ENCODE results near the gene FAAH2. TPM values are rescaled to one million over a fixed set of nuclear protein-coding genes. Genes with fewer than 3 reads are reported as not detected.

FAAH2 gene
- polyA plus RNA-seq, 1 donor from 2014 or later, result 9.3 TPM

DNA sequence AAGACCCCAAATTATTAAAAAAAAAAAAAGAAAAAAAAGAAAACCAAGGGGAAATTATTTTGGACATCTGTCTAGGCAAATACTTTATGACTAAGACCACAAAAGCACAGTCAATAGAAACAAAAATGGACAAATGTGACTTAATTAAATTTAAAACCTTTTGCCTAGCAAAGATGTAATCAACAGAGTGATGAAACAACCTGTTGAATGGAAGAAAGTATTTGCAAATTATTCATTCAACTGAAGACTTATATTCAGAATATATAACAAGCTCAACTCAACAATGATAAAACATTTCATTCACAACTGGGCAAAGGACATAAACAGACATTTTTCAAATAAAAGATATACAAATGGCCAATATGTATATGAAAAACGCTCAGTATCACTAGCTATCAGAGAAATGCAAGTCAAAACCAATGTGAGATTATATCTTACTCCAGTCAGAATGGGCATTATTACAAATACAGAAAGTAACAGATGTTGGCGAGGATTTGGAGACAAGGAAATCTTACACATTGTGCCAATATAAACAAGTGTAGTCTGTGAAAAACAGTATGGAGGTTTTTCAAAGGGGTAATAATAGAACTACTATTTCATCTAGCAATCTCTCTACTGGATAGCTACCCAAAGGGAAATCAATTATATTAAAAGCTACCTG, 67.1 kb downstream of the FAAH2 start:
- no peak overlapping the region for H3K9ac ChIP-seq (ENCODE audit: low read length)
- no peaks in the 10 kb centered on the region for H3K36me3 ChIP-seq (ENCODE audit: insufficient read depth, low read length)
- no peak overlapping the region for H2AFZ ChIP-seq (ENCODE audit: low read depth, low read length)
- H3F3A ChIP-seq (ENCODE audit: insufficient read depth, low read length, poor library complexity, severe bottlenecking), result no peaks in the 10 kb centered on the region
- H3K79me2 ChIP-seq (replicated peaks; ENCODE audit: insufficient read depth, low read length), result no peaks in the 10 kb centered on the region
- no peaks in the 10 kb centered on the region for H3K27me3 ChIP-seq (ENCODE audit: insufficient read depth, low read depth, low read length)
- H3K4me2 ChIP-seq (ENCODE audit: low read length), result no peak overlapping the region
- H3K27ac ChIP-seq (ENCODE audit: low read length), result no peak overlapping the region
- H3K4me3 ChIP-seq (ENCODE audit: low read length), result no peak overlapping the region
- no peaks in the 10 kb centered on the region for H4K20me1 ChIP-seq (ENCODE audit: insufficient read depth)
- no peaks in the 10 kb centered on the region for H3K9me2 ChIP-seq (ENCODE audit: insufficient read depth, low read length)
- no peak for TF ChIP-seq TAF1 (IDR thresholded peaks at IDR 0.05; ENCODE audit: low read depth)
- H3K9me3 ChIP-seq (ENCODE audit: low read length), result no peaks in the 10 kb centered on the region

- no peaks in the 10 kb centered on the region for H3K27me3 ChIP-seq (ENCODE audit: insufficient read depth, low read depth, low read length)
- H3K36me3 ChIP-seq (ENCODE audit: insufficient read depth, low read length), result no peaks in the 10 kb centered on the region
- H3K79me2 ChIP-seq (replicated peaks; ENCODE audit: insufficient read depth, low read length), result no peaks in the 10 kb centered on the region
- H3K4me2 ChIP-seq (ENCODE audit: low read length), result no peak overlapping the region
- no peaks in the 10 kb centered on the region for H3F3A ChIP-seq (ENCODE audit: insufficient read depth, low read length, poor library complexity, severe bottlenecking)
- no peaks in the 10 kb centered on the region for H3K9me3 ChIP-seq (ENCODE audit: low read length)
- H3K27ac ChIP-seq (ENCODE audit: low read length), result no peak overlapping the region
- no peaks in the 10 kb centered on the region for H4K20me1 ChIP-seq (ENCODE audit: insufficient read depth)
- no peak overlapping the region for H2AFZ ChIP-seq (ENCODE audit: low read depth, low read length)
- no peaks in the 10 kb centered on the region for H3K9me2 ChIP-seq (ENCODE audit: insufficient read depth, low read length)
- no peak overlapping the region for H3K9ac ChIP-seq (ENCODE audit: low read length)
- TF ChIP-seq SMC3 (conservative IDR thresholded peaks at IDR 0.05; ENCODE audit: poor library complexity) (no peak), RAD21 (conservative IDR thresholded peaks at IDR 0.05) (no peak), EP300 (conservative IDR thresholded peaks at IDR 0.05; ENCODE audit: poor library complexity, severe bottlenecking) (no peak), EZH2 (IDR thresholded peaks at IDR 0.05; ENCODE audit: borderline replicate concordance, insufficient read depth, low read length, poor library complexity, severe bottlenecking) (no peak)
- TF ChIP-seq, protein P1, sequence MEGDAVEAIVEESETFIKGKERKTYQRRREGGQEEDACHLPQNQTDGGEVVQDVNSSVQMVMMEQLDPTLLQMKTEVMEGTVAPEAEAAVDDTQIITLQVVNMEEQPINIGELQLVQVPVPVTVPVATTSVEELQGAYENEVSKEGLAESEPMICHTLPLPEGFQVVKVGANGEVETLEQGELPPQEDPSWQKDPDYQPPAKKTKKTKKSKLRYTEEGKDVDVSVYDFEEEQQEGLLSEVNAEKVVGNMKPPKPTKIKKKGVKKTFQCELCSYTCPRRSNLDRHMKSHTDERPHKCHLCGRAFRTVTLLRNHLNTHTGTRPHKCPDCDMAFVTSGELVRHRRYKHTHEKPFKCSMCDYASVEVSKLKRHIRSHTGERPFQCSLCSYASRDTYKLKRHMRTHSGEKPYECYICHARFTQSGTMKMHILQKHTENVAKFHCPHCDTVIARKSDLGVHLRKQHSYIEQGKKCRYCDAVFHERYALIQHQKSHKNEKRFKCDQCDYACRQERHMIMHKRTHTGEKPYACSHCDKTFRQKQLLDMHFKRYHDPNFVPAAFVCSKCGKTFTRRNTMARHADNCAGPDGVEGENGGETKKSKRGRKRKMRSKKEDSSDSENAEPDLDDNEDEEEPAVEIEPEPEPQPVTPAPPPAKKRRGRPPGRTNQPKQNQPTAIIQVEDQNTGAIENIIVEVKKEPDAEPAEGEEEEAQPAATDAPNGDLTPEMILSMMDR (IDR thresholded peaks at IDR 0.05; ENCODE audit: poor library complexity, severe bottlenecking), result no peak
- no peak overlapping the region for H3K4me3 ChIP-seq (ENCODE audit: low read length)
Observed at GRCh38 chrX:57364145-57364544, 77.6 kb downstream of the FAAH2 start.

DNA sequence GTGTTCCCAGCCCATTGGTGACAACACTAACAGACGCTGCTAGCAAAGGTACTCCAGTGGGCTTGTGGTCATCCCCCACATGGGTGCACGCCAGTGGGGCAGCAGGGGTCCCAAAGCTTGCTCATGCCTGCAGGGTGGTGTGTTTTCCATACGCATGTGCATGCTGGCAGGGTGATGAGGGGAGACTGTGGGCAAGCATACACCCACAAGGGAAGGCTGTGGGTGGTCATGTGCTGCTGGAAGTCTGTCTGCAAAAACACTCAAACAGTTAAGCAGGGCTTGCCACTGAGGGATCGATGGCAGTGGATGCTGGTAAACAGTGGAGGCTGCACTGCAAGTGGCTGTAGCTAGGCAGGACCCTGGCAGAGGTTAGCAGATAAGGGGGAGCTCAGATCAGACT, 79.9 kb downstream of the FAAH2 start:
- Histone ChIP-seq H3K4me3 (ENCODE audit: low read length) (no peak overlapping the region), H3K79me2 (replicated peaks; ENCODE audit: insufficient read depth, low read length) (no peaks in the 10 kb centered on the region), H3K36me3 (ENCODE audit: insufficient read depth, low read length) (no peaks in the 10 kb centered on the region), H3K27me3 (ENCODE audit: insufficient read depth, low read depth, low read length) (no peaks in the 10 kb centered on the region), H2AFZ (ENCODE audit: low read depth, low read length) (no peak overlapping the region), H3K9me3 (ENCODE audit: low read length) (no peaks in the 10 kb centered on the region), H3K9me2 (ENCODE audit: insufficient read depth, low read length) (no peaks in the 10 kb centered on the region), H4K20me1 (ENCODE audit: insufficient read depth) (no peaks in the 10 kb centered on the region), H3K4me2 (ENCODE audit: low read length) (no peak overlapping the region), H3K9ac (ENCODE audit: low read length) (no peak overlapping the region), H3F3A (ENCODE audit: insufficient read depth, low read length, poor library complexity, severe bottlenecking) (no peaks in the 10 kb centered on the region), H3K27ac (ENCODE audit: low read length) (no peak overlapping the region)
- TF ChIP-seq POLR2AphosphoS5 (IDR thresholded peaks at IDR 0.05) (no peak), RAD21 (conservative IDR thresholded peaks at IDR 0.05) (no peak), SMC3 (conservative IDR thresholded peaks at IDR 0.05; ENCODE audit: poor library complexity) (no peak), EP300 (conservative IDR thresholded peaks at IDR 0.05; ENCODE audit: poor library complexity, severe bottlenecking) (no peak), EZH2 (IDR thresholded peaks at IDR 0.05; ENCODE audit: borderline replicate concordance, insufficient read depth, low read length, poor library complexity, severe bottlenecking) (no peak), MXI1 (conservative IDR thresholded peaks at IDR 0.05; ENCODE audit: poor library complexity, severe bottlenecking) (no peak), TAF1 (IDR thresholded peaks at IDR 0.05; ENCODE audit: low read depth) (no peak)
- TF ChIP-seq, protein P1 (IDR thresholded peaks at IDR 0.05; ENCODE audit: poor library complexity, severe bottlenecking), result no peak
- TF ChIP-seq, protein P2, sequence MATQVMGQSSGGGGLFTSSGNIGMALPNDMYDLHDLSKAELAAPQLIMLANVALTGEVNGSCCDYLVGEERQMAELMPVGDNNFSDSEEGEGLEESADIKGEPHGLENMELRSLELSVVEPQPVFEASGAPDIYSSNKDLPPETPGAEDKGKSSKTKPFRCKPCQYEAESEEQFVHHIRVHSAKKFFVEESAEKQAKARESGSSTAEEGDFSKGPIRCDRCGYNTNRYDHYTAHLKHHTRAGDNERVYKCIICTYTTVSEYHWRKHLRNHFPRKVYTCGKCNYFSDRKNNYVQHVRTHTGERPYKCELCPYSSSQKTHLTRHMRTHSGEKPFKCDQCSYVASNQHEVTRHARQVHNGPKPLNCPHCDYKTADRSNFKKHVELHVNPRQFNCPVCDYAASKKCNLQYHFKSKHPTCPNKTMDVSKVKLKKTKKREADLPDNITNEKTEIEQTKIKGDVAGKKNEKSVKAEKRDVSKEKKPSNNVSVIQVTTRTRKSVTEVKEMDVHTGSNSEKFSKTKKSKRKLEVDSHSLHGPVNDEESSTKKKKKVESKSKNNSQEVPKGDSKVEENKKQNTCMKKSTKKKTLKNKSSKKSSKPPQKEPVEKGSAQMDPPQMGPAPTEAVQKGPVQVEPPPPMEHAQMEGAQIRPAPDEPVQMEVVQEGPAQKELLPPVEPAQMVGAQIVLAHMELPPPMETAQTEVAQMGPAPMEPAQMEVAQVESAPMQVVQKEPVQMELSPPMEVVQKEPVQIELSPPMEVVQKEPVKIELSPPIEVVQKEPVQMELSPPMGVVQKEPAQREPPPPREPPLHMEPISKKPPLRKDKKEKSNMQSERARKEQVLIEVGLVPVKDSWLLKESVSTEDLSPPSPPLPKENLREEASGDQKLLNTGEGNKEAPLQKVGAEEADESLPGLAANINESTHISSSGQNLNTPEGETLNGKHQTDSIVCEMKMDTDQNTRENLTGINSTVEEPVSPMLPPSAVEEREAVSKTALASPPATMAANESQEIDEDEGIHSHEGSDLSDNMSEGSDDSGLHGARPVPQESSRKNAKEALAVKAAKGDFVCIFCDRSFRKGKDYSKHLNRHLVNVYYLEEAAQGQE (IDR thresholded peaks at IDR 0.05; ENCODE audit: borderline replicate concordance), result no peak
